A549 treated with DMSO at 1 μM for 4 hours (cell line): ENCODE measurements around the gene DHX58. TPM values are rescaled to one million over a fixed set of nuclear protein-coding genes. Genes with fewer than 3 reads are reported as not detected.

Experiments used
- total RNA-seq: library from RNA; stranded (reverse); fragments of 200-300 nt; extraction: Qiagen RNA extraction; gene quantifications from 5 replicates; pipeline ENCODE4 v1.2.3, GENCODE V29; 2022; ENCODE audit warnings: low read depth

Gene DHX58
- 0.32 to 0.55 TPM (median 0.37 TPM) in 5 replicates for total RNA-seq

DNA sequence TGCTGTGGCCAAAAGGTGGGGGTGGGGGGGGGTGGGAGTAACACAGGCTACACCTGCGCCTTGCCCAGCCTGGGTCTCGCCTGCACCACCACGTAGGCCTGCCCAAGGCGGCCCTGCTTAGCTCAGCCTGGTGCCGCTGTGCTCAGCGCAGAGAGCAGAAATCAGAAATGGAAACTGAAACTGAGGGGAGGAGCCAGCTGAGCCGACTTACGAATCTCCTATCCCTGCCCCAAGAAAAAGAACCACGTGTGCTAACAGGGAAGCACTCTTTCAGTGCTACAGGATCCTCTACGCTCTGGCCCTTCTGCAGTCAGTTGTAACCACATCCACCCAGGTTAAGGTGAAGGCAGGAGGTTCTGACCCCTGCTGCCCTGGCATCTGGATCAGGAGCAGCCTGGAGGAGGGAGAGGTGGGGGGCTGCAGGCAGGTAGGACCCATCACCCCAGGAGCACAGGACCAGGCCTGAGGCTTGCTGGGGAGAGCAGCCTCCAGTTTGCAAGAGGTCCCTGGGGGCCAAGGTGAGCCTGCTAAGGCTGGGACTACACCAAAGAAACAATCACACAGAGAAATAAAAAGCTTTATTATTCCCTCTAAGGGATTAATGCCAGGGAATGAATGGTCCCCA, at the start of gene DHX58:
TSS of gene DHX58 (minus strand) at position 163 of the 625 bp plus-strand sequence. CDS start 822 bp downstream, outside the sequence.

DNA sequence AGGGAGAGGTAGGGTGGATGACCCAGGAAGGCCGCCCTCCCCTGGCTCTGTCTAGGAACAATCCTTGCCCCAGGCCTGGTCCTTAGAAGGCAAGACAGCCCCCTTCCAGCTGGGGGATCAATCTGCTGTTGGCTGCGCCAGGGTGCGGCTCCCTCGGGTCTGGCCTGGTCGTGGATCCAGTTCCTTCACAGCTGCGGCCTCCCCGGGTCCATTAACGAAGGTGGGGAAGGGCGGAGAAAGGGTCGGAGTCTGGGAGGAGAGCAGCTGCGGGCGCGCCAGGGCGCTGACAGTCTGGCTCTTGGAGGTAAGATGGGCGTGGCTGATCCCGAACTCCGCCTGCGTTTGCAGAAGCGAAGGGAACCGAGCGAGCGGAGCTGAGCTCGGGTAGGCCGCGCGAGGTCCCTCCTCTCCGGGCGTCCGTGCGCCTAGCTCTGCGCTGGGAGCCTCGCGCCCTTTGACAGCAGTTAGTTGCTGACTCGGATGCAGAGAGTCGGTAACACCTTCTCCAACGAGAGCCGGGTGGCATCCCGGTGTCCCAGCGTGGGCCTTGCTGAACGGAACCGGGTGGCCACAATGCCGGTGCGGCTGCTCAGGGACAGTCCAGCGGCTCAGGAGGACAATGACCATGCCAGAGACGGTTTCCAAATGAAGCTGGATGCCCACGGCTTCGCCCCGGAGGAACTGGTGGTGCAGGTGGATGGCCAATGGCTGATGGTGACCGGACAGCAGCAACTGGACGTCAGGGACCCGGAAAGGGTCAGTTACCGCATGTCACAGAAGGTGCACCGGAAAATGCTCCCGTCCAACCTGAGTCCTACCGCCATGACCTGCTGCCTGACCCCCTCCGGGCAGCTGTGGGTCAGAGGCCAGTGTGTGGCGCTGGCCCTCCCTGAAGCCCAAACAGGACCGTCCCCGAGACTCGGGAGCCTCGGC, 10.1 kb upstream of the DHX58 start, which contains the start of gene HSPB9:
TSS of gene HSPB9 (plus strand) at position 434 of the 933 bp plus-strand sequence. CDS start at position 481, 47 bp downstream.

DNA sequence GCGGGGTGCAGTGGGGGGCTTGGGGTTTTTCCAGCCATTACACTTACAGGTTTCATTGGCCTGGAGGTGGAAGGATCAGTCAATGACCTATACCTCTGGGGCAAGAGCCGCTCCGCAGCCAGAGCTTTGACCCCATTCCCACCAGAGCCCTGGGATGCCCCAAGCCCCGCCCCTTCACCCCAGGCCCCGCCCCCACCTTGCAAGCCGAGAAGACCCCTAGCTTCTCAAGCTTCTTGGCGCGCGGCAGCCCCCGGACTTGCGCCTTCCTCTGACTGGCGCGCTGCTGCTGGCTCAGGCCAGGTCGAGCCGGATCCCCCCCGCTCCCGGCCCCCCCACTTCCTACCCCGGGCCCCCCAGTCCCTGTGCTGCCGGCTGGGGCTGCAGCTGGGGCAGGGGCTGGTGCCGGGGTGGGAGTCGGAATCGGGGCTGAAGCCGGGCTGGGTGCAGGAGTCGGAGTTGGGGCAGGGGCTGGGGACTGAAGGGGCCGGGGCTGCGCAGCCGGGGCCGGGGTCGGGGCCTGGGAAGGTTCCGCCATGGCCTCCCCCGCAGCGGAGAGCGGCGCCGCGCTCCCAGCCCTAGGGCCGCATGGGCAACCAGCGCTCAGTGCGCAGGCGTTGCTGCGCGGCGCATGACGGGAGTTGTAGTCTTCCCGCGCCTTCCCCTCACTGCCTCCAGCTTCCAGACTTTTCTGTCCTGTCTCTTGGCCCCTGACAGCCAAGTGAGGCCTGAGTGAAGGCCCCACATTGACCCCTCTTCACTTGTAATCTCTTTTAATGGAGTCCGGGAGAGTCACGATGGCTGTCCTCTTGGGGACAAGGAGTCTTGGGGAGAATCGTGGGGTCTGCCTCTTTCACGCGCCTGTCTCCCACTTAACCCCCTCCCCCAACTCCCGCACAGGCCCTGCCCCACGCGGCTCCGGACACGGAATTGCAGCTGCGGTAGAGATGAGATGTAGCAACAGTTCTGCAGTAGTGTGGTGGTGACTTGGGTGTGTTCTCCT, 8.6 kb upstream of the DHX58 start, which contains the start of gene KAT2A:
TSS of gene KAT2A (minus strand) at position 598 of the 1,000 bp plus-strand sequence. CDS start at position 535, 63 bp downstream.

DNA sequence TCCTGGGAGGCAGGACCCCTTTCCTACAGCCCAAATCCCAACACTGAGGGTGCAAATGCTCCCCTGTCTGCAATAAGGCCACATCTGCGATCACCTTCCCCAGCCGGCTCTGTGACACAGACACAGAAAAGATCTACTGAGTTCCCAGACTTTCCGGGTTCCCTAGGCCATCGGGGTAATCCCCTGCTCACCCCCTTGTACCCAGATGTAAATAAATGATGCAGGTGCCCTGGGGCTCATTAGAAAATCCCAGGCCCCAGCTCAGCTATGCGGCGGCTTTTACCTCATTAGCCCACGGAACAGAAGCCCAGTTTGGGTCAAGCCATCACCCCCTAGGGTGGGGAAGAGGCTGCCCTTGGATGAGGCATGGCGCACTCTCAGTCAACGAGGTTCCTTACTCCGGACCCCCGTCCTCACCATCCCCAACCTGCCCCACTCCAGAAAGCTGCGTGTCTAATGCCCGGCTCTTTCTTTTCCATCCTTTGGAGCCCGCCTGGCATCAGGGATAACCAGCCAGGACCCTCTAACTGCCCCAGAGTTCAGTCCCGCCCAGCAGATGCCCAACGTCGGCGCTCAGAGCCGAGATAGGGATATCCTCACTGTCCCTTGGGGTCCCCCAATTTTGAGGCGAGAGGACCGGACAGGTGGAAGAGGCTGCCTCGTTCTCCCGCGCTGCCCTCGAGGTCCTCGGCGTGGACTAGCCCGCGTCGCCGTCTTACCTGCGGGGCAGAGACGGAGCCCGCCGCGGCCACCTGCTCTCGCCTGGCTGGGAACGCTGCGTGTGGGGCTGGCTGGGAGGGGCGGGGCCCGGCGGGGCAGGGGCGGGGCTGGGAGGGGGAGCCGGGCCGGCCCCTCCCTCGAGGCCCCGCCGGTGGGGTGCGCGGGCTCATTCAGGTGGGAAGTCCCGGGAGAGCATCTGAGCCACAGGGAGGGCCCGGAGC, 14.6 kb downstream of the DHX58 start, which contains the start of gene ZNF385C:
TSS of gene ZNF385C (minus strand) at position 783 of the 941 bp plus-strand sequence. CDS start 35,417 bp downstream, outside the sequence.

Other genes with a start within 250 kb of the DHX58 start
- 3.3 to 5.4 TPM (median 4.7 TPM) in 5 replicates for gene KLHL11, start 247.3 kb downstream of the DHX58 start, total RNA-seq
- gene ACLY, start 193.8 kb downstream of the DHX58 start, total RNA-seq, result 286 to 343 TPM (median 313 TPM) in 5 replicates
- 1.1 to 1.7 TPM (median 1.4 TPM) in 5 replicates for gene ODAD4, start 182.1 kb downstream of the DHX58 start, total RNA-seq
- gene CNP, start 145.9 kb downstream of the DHX58 start, total RNA-seq, result 63.1 to 79.7 TPM (median 74.2 TPM) in 5 replicates
- gene DNAJC7, start 95.3 kb downstream of the DHX58 start, total RNA-seq, result 106 to 129 TPM (median 121 TPM) in 5 replicates
- gene NKIRAS2, start 92.6 kb downstream of the DHX58 start, total RNA-seq, result 44.0 to 50.4 TPM (median 47.4 TPM) in 5 replicates
- gene C17orf113, start 62.1 kb downstream of the DHX58 start, total RNA-seq, result 0.52 to 0.77 TPM (median 0.63 TPM) in 5 replicates
- gene ZNF385C, start 14.2 kb downstream of the DHX58 start, total RNA-seq, result 0.11 to 0.45 TPM (median 0.24 TPM) in 5 replicates
- 40.1 to 60.3 TPM (median 53.1 TPM) in 5 replicates for gene KAT2A, start 8.7 kb upstream of the DHX58 start, total RNA-seq
- gene HSPB9, start 10.1 kb upstream of the DHX58 start, total RNA-seq, result not detected in 5 replicates
- 239 to 275 TPM (median 258 TPM) in 5 replicates for gene RAB5C, start 42.3 kb upstream of the DHX58 start, total RNA-seq
- gene KCNH4, start 68.4 kb upstream of the DHX58 start, total RNA-seq, result 0.31 to 0.60 TPM (median 0.44 TPM) in 5 replicates
- gene HCRT, start 72.7 kb upstream of the DHX58 start, total RNA-seq, result 0.32 TPM in 1 of 5 replicates, not detected in the others
- 19.4 to 22.0 TPM (median 20.4 TPM) in 5 replicates for gene GHDC, start 81.8 kb upstream of the DHX58 start, total RNA-seq
- gene STAT5B, start 163.7 kb upstream of the DHX58 start, total RNA-seq, result 24.5 to 31.2 TPM (median 30.7 TPM) in 5 replicates
- gene STAT5A, start 175.8 kb upstream of the DHX58 start, total RNA-seq, result 6.0 to 6.8 TPM (median 6.7 TPM) in 5 replicates